Lung microvascular endothelial cell (primary cell): ENCODE results near the gene BCO1. TPM values are rescaled to one million over a fixed set of nuclear protein-coding genes. Genes with fewer than 3 reads are reported as not detected.

Source experiments
- DNase-seq, 2 donors: peaks; one replicate each; pipeline versions ENCODE4 v3.0.0 to v3.0.0-alpha.2; 2010; ENCODE audit warnings: low read depth in 2 of 2
- total RNA-seq: library from RNA; depleted of rRNA; stranded (reverse); fragments of >200 nt; gene quantifications from 2 replicates; pipeline ENCODE4 v1.2.1, GENCODE V29; 2014

Gene BCO1
- total RNA-seq, 1 donor from 2014 or later = not detected

DNA sequence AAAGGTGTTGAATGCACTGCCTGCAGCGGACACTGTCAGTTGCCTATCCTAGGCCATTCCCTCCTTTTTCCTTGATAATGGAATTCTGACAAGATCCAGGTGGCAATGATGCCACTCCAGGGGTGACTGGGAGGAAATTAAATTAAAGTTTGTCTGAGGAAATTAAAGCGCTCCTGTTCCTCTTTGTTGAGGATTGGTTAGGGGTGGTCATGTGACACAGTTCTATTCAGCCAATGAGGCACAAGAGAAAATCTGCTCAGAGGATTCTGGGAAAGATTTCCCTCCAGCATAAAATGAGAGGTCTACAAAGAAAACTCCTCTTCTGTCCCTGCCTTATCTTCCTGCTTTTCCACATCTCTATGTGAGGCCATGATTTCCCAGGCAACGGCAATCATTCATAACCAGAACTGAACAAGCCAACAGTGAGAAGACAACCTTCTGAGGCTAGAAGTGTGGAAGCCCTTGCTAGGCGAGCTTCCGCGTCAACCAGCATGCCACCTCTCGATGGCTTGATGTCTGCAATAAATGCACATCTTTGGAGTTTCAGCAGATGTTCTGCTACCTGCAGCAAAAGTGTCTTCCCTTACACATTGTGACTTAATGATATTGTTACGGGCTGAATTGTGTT, 5.6 kb upstream of the BCO1 start:
- DNase-seq = no peak

DNA sequence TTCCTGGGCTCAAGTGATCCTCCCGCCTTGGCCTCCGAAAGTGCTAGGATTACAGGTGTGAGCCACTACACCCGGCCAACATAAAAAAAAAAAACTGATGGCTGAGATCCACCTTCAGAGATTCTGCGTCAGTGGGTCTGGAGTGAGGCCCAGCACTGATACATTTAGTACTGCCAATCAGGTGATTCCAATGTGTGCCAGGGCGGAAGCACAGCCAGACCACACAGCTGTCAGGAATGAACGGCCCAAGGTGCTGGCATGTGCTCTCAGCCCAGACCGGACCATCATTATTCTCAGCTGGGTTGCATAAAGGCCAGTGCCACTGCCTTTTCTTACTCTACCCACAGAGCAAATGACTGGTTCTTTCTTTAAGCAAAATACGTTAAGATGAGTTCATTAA, 1.2 kb upstream of the BCO1 start:
- DNase-seq = peak in 1 of 2 donors; percentile 22

DNA sequence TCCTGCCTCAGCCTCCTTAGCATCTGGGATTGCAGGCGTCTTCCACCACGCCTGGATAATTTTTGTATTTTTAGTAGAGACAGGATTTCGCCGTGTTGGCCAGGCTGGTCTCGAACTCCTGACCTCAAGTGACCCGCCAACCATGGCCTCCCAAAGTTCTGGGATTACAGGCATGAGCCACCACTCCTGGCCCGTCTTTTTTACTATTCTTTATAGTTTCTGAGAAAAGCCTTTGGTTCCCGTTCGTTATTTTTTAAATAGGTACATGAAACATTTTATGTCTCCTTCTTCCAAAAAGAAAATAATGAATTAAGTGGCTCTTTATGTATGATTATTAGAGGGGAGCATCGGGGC, 570 bp upstream of the BCO1 start:
- DNase-seq = no peak

DNA sequence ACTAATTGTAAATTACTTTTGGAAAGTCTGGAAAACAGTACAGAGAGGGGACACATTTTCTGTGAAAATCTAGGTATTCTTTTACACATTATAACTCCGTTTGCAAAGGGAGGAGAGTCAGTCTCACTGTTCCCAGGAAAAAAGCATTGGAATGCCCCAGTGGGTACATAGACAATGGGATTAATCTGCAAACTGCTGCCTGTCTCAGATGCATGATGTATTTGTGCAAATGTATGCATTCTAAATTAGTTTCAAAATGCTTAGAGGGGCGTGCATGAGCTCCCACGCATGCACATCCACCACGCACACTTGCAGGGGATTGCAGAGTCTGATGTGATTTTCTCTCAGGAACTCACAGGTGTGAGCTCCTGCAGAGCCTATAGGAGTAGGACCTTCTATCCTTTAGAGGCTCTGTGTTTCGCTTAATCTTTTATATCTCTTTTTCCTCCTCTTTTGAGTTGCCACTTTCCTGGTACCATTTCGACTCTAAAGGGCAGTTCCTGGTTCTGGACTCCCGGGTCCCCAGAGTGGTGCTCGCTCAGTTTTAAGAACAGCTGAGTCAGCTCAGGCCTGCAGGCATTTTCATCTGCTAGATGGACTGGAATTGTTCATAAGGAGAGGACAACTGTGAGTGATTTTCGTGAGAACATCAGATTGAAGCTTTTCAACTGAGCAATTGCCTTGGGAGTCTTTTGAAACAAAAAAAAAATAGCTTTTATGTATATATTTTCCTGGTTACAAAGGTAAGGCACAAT, 1.1 kb downstream of the BCO1 start:
- no peak for DNase-seq

DNA sequence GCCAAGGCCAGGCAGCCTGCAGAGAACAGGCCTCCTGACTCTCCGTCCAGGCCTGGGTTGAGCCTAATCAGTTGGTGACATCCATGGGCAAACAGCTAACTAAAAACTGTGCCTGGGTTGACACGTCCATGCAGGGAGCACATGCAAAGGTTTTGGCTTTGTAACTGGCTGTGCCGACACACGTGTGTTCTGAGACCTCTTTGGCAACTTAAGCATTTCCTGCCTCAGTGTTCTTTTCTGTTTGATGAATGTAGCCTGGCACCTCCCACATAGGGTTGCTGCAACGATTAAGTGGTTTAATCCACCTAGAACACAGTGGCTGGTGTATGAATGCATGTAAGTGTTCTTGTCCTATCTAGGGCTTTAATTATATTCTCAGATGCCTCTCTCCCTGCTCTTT, 3.2 kb downstream of the BCO1 start:
- DNase-seq = no peak

DNA sequence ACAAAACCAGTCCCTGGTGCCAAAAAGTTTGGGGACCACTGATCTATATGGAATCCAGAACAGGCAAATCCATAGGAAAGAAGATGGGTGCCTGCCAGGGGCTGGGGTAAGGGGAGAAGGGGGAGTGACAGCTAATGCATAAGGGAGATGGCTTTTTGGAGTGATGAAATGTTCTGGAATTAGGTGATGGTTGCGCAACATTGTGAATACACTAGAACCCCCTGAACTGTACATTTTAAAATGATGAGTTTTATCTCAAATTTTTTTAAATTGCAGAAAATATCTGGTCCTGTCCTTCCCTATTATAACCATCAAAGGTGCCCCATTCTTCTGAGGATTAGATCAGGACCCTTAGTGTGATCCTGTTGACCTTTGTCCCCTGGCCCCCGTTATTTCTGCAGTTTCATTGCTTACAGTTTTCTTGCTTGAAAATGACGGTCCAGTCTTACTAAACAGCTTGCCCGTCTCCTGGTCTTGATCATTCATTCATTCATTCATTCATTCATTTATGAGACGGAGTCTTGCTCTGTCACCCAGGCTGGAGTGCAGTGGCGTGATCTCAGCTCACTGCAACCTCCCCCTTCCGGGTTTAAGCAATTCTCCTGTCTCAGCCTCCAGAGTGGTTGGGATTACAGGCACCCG, 4.6 kb downstream of the BCO1 start:
- DNase-seq = no peak

DNA sequence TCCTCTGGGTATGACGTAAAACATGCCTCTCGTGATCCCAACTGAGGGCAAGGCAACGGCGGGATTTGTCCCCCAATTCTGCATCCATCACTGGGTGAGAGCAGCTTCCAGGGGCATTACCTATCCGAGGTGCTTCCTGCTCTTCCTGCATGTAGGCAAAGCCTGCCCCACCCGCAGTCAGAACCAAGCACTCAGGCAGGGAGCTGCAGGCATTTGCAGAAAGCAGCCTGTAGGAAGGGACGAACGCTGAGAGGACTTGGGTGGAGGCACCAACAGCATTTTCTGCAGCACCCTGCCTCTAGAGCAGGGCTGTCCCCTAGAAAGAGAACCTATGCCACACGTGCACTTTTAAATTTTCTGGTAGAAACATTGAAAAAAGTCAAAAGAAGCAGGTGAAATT, 5.5 kb downstream of the BCO1 start:
- DNase-seq = no peak

DNA sequence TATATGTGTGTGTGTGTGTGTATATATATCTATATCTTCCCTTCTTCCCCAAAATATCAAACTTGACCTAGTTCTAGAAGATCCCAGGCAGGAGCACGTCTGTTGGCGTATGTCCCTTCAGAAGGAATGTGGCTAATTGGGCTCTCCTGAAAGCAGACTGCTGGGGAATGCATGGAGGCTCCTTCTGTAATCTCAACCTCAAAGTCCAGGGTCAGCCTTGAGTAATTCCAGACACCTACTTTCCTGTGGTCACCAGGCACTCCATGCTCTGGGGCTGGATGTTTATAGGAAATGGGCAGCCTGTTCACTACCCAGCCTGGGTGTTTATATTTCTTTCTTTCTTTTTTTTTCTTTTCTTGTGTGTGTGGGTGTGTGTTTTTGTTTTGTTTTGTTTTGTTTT, 13.4 kb downstream of the BCO1 start:
- DNase-seq = no peak

DNA sequence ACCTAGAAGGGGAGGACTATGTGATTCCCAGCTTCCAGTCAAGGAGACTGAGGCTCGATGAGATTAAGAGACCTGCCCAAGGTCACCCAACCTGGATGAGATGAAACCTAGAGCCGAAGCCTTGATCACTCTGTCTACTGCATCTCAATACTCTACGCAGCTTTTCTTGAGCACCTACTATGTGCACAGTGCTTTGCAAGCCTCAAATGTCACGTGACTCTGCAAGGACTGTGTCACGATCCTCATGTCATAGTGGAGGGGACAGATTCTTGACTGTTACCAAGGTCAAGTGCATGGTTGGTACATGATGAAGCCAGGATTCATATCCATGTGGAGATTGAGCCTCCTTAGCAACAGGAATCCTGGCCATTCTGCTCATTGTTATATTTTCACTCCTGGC, 14.7 kb downstream of the BCO1 start:
- DNase-seq = no peak

DNA sequence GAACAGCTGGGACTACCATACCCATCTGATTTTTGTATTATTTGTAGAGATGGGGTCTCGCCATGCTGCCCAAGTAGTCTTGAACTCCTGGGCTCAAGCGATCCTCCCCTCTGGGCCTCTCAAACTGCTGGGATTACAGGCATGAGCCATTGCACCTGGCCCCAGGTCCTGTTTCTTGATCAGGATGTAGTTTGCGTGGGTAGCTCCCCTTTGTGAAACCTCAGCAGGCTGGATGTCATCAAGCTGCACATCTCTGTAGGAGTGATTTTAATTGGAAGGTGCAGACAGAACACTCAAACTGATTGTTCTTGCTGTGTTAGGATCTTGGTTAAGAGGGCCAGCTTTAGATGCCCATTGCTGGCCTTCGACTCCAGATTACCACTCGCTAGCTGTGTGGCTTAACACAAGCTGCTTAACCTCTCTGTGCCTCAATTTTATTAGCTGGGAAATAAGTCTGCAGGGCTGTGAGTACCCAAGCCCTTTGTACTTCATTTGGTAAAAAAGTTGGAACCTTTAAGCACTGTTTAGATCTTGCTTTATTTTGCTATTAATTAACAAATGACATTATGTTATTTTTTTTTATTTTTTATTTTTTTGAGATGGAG, 16.5 kb downstream of the BCO1 start:
- no peak for DNase-seq

DNA sequence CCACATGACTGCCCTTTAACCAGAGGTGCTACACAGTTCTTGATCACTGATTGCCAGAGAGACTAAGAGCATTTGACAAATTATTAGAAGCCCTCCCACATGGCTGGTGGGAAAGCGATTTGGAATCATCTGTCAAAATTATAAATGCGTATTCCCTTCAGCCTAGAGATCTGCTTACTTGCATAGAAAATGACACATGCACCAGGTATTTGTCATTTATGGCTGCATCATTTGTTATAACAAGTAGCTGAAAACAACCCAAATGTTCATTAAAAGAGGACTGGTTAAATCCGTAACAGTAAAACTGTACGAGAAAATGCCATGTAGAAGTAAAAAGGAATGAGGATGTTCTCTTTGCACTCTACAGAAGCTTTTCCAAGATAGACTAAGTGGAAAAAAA, 21.4 kb downstream of the BCO1 start:
- no peak for DNase-seq

DNA sequence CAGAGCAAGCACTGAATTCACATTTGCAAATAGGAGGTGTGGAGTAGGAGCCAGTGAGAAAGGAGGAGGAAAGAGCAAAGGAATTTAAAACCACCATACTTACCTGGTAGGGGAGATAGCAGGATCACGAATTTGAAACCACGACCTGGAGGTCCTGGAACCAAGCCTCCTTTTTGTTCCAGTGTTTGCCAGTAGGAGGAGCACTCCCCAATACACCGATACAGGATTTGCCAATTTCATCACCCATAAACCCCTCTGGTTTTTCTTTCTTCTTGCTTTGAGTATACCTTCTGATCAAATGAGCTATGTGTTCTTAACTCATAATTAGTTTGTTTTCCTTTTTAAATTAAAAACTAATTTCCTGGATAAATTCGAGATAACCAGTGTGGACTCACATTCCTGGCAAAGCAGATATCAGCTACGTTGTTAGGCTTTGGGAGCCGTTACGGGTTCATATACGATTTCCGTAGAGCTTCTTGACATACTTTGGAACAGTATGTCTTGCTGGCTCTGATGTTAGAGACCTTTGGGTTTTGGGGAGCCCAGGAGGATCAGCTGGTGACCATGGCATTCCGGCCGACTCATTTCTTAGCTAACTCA, 22.7 kb downstream of the BCO1 start:
- peak; percentile 42 to 46 for DNase-seq

DNA sequence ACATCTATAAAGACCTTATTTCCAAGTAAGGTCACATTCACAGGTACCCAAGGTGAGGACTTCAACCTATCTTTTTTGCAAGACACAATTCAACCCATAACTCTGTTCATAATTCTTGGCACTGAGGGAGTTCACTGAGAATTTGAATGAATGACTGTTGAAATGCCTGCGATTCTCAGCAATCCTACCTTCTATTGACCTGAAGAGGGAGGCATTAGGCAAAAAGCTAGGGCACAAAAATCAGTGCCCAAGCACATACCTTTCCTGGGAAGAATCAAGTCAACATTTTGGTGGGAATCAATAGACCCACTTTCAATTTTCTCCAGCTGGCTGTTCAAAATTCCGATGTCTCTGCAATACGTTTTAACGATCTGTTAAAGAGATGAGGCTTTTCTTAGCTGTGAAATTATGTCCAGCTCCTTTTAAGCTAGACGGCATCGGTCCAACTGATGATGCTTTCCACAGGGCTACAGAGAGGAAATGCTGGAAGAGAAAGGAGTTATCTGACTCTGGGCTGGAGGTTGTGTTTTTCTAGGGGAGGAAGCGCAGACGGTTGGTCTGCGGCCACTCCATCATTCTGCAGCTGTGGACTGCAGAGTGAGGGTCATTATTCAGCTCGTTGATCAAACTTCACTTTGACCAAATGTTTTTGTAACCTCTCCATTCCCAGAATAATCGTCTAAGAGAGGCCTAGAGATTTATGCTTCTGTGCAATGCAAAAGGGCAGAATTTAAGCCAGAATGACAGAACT, 25.2 kb downstream of the BCO1 start:
- DNase-seq = peak in 1 of 2 donors; percentile 12

DNA sequence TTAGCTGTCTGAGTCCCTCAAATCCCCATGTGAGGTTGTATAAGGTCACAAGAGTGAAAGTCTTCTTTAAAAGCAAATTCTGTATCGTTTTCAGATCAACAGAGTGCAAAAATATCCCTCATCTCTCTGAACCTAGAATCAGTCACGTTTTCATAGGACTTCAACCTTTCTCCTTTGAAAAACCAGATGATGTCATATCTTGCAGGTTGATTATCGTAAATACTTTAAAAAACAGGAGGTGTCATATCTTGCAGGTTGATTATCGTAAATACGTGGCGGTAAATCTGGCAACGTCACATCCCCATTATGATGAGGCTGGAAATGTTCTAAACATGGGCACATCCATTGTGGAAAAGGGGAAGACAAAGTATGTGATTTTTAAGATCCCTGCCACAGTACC, 25.9 kb downstream of the BCO1 start:
- no peak for DNase-seq

DNA sequence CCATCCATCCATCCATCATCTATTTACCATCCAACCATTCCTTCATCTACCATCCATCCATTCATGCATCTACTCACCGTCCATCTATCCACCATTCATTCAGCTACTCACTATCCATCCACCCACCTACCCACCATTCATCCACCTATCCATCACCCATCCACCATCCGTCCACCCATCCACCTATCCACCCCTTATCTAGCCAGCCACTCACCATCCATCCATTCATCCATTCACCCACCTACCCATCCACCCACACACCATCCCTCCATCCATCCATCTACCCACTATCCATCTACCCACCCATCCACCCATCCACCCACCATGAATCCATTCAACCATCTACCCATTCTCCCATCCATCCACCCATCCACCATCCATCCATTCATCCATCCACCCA, 26.6 kb downstream of the BCO1 start:
- DNase-seq = no peak

DNA sequence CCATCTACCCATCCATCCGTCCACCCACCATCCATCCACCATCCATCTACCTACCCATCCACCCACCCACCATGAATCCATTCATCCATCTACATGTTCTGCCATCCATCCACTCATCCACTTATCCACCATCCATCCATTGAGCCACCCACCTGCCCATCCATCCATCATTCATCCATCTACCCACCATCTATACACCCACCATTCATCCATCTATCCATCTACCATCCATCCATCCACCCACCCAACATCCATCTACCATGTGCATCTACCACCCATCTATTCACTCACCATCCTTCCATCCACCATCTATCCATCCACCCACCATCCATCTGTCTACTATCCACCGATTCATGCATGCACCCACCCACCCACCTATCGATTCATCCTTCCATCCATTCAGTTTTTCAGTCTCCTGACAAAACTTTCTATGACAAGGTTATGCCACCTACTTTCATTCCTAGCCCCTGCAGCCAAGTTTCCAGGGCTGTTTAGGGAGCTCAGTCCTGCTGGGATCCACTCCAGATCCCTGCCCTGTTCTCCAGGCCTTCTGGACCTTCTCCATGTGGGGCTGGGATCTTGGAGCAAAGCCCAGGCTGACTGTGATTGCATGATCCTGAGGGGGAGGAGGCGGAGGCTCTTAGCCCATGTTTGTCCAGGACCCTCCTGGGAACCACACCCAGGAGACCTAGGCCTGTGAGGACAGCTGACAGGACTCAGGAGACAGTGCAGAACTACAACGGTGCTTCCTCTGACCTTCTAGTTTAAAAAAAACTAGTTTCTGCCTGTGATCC, 27.4 kb downstream of the BCO1 start:
- no peak for DNase-seq

DNA sequence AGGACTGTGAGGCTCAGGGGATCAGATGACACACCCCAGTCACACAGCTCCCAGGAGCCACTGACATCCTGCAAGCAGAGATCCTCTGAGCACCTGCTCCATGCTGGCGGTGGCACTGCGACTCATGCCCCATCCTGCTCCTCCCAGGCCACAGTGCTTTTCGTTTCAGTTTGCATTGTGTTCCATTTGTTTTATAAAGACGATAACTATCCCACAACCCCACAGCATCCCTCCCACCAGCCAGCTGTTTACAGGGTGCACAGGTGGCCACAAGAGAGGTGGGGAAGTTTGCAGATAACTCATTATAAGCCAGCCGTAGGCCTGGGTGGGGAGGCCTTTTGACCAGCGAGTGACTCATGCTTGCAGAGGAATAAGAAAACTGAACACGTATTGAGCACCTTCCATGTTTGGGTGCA, 28.2 kb downstream of the BCO1 start:
- no peak for DNase-seq

DNA sequence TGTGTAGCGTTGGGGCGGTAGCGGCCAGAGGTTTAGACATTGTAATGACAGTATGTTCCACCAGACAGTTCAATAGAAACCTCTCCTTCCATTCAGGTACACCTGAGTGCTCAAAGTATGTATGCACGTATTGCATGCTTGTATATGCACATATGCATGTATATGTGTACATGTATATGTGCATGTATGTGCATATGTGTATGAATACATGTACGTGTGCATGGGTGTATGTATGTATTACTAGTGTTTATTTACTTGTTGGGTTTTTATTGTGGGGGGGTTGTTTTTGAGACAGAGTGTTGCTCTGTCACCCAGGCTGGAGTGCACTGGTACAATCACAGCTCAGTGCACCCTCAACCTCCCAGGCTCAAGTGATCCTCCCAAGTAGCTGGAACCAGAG, 30.0 kb downstream of the BCO1 start:
- DNase-seq = no peak

DNA sequence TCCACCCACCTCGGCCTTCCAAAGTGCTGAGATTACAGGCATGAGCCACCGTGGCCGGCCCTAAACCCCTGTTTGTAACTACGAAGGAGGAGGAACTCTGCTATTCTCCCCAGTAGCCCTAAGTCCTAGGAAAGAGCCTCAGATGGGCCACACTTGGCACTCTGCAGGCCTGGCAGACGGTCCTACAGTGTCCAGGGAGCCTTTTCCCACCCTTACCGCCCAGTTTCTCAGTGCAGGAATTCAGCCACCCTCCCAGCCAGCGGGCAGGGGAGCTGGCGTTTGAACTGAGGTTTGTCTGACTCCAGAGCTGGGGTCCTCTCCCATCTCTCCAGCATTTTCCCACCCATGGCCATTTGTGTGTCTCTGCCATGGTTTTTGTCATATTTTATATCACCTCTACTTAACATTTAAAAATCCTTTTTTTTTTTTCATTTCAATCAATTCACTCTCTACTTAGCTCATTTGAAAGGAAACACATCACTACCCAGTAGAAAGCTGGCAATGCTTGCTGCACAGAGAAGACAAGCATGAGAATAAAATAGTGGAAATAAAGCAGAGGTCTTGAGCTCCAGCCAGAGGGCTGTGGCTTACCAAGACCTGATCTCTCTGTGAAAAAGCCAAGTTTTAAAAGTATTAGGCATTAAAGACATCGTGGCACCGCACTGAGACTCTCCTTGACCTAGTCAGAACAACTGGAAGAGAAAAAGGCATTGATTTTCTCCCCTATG, 34.9 kb downstream of the BCO1 start:
- no peak for DNase-seq

DNA sequence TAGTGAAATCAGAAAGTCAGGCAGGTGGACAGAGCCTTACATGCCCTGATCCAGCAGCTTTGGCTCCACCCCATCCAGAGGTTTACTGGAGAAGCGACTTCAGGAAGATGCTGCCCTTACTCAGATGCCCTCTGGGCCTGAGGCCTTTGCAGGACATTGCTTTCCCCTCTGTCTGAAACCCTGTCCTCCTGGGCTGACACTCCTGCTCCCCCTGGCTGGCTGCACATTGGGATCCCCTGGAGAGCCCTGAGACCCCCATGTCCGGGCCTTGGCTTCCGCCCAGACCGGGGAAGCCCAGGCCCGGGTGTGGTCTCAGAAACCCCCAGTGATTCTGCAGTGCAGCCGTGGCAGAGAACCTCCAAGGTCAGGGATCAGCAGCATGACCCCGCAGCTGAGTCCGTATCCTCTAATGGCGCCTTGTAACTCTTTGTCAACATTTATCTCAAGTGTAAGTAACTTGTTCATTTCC, 36.6 kb downstream of the BCO1 start:
- DNase-seq = no peak
